Endothelial cell of umbilical vein (primary cell): ENCODE measurements around the gene CPSF2. TPM values are rescaled to one million over a fixed set of nuclear protein-coding genes. Genes with fewer than 3 reads are reported as not detected.
A peak's percentile ranks its signal among the peaks of the same experiment; 100 is the strongest.

Experiments used
- BruUV-seq: library from RNA; stranded (reverse); fragments of 400-500 nt; replicated peaks from 2 replicates; lab custom pipeline; 2021; lab: Mats Ljungman, UMichigan
- CTCF ChIA-PET: fragments of 300-600, 350-600 bp; sonication (Branson Sonifier 250); formaldehyde crosslinking; loops from one replicate; lab custom pipeline; 2021; ENCODE audit warnings: antibody characterized with exemption, inconsistent platforms; lab: Charles Lee
- POLR2A ChIA-PET: fragments of 300-600, 350-600 bp; sonication (Branson Sonifier 250); formaldehyde crosslinking; loops from one replicate; lab custom pipeline; 2021; ENCODE audit warnings: antibody characterized with exemption, inconsistent platforms; lab: Charles Lee
- DNase-seq: peaks from one replicate; pipeline ENCODE4 v3.0.0-alpha.2; 2011; ENCODE audit warnings: low read depth, low spot score
- FAIRE-seq: peaks from 2 replicates; lab custom pipeline; 2011; peaks lifted over from hg19 to GRCh38; lab: Jason Lieb, UNC
- H2AFZ ChIP-seq: 2 replicates; pipeline ENCODE4 v1.6.0; 2012; ENCODE audit warnings: low read depth, low read length, control low read depth, inconsistent platforms
- H3K27ac ChIP-seq: 2 replicates; pipeline ENCODE4 v1.5.1; 2011; ENCODE audit warnings: low read depth, mild to moderate bottlenecking, control low read depth, low read length, moderate library complexity; ENCODE audit not compliant: insufficient read depth
- H3K27me3 ChIP-seq, 2 experiments: 2 replicates each; pipeline versions ENCODE4 v1.6.0 to v1.6.1; 2011; ENCODE audit warnings: low read length in 2 of 2, mixed read lengths in 1 of 2; ENCODE audit not compliant: control insufficient read depth in 2 of 2, insufficient read depth in 2 of 2
- H3K36me3 ChIP-seq, 2 experiments: 2 replicates in 1 of 2; 3 replicates in 1 of 2; pipeline ENCODE4 v1.5.1; 2011; ENCODE audit warnings: low read length in 2 of 2, mild to moderate bottlenecking in 1 of 2, moderate library complexity in 1 of 2; ENCODE audit not compliant: control insufficient read depth in 2 of 2, insufficient read depth in 2 of 2; ENCODE audit errors: extremely low read depth in 1 of 2
- H3K4me1 ChIP-seq: 3 replicates; pipeline ENCODE4 v1.5.1; 2011; ENCODE audit warnings: mild to moderate bottlenecking, low read length; ENCODE audit not compliant: control insufficient read depth, insufficient read depth; ENCODE audit errors: extremely low read depth
- H3K4me2 ChIP-seq: 2 replicates; pipeline ENCODE4 v1.6.1; 2011; ENCODE audit warnings: low read length, control low read depth, mixed read lengths; ENCODE audit not compliant: insufficient read depth
- H3K4me3 ChIP-seq, 3 experiments: fragments of 200-600 bp in 1 of 3; sonication (generic), shearing (Covaris generic) in 1 of 3; replicated peaks in 1 of 3; 2 replicates each; pipeline ENCODE4 v1.5.1; 2011 to 2016; ENCODE audit warnings: control low read depth in 3 of 3, low read length in 3 of 3, mild to moderate bottlenecking in 2 of 3, inconsistent platforms in 1 of 3, low read depth in 1 of 3, moderate library complexity in 1 of 3; ENCODE audit not compliant: insufficient read depth in 1 of 3
- H3K79me2 ChIP-seq: 2 replicates; pipeline ENCODE4 v1.6.0; 2012; ENCODE audit warnings: low read length, inconsistent platforms; ENCODE audit not compliant: control insufficient read depth, insufficient read depth
- H3K9ac ChIP-seq: replicated peaks from 2 replicates; pipeline ENCODE3; 2011; ENCODE audit warnings: low read length, control low read depth; ENCODE audit not compliant: insufficient read depth; ENCODE audit errors: extremely low read depth
- H3K9me1 ChIP-seq: replicated peaks from 3 replicates; pipeline ENCODE4 v1.6.0; 2011; ENCODE audit warnings: mild to moderate bottlenecking, low read length; ENCODE audit not compliant: control insufficient read depth, insufficient read depth; ENCODE audit errors: extremely low read depth
- H3K9me3 ChIP-seq: replicated peaks from 2 replicates; pipeline ENCODE4 v1.5.1; 2012; ENCODE audit warnings: low read length, inconsistent platforms; ENCODE audit not compliant: control insufficient read depth, insufficient read depth
- H4K20me1 ChIP-seq: replicated peaks from 2 replicates; pipeline ENCODE3; 2011; ENCODE audit warnings: mild to moderate bottlenecking, low read length; ENCODE audit not compliant: control insufficient read depth, insufficient read depth; ENCODE audit errors: extremely low read depth
- EZH2 ChIP-seq: IDR thresholded peaks from 2 replicates; pipeline ENCODE4 v1.6.1; 2012; ENCODE audit warnings: borderline replicate concordance, low read depth, mild to moderate bottlenecking, moderate library complexity, low read length, inconsistent platforms; ENCODE audit not compliant: severe bottlenecking
- FOS ChIP-seq: IDR thresholded peaks from 2 replicates; pipeline ENCODE4 v1.6.1; 2011; ENCODE audit warnings: mild to moderate bottlenecking, low read length, moderate library complexity, borderline replicate concordance; ENCODE audit not compliant: insufficient read depth
- GATA2 ChIP-seq: IDR thresholded peaks from 2 replicates; pipeline ENCODE4 v1.7.0; 2011; ENCODE audit warnings: low read depth, mild to moderate bottlenecking, moderate library complexity, mixed read lengths, low read length; ENCODE audit not compliant: insufficient read length, insufficient read depth
- JUN ChIP-seq: IDR thresholded peaks from 2 replicates; pipeline ENCODE4 v1.6.1; 2011; ENCODE audit warnings: borderline replicate concordance, low read depth; ENCODE audit not compliant: insufficient read length, insufficient read depth
- MAX ChIP-seq: IDR thresholded peaks from 2 replicates; pipeline ENCODE4 v1.6.1; 2011; ENCODE audit not compliant: insufficient read depth, insufficient read length
- MYC ChIP-seq: IDR thresholded peaks from one replicate; pipeline ENCODE4 v1.6.1; 2011; ENCODE audit warnings: mild to moderate bottlenecking, low read depth, low read length
- POLR2A ChIP-seq: IDR thresholded peaks from 2 replicates; pipeline ENCODE4 v1.6.1; 2012; ENCODE audit warnings: low read depth, mild to moderate bottlenecking, control low read depth, low read length
- POLR2AphosphoS5 ChIP-seq: IDR thresholded peaks from 2 replicates; pipeline ENCODE4 v1.6.1; 2012; ENCODE audit warnings: low read depth, mild to moderate bottlenecking, control low read depth, low read length, moderate library complexity; ENCODE audit not compliant: insufficient read depth
- dilution Hi-C: fragments of 300-500 bp; cut with MboI; formaldehyde crosslinking; loops from one replicate; pipeline ENCODE4 v1.15.0; 2019; ENCODE audit warnings: low sequenced_read_pairs; ENCODE audit not compliant: extremely low pct_ligation_motif_present
- intact Hi-C: fragments of 100-400 bp; cut with micrococcal nuclease; formaldehyde crosslinking; loops from one replicate; pipeline ENCODE4 v1.10.0; 2022
- polyA plus RNA-seq, 4 experiments: library from polyadenylated mRNA; depleted of rRNA in 3 of 4; stranded (reverse) in 3 of 4; unstranded in 1 of 4; fragments of >200 nt; gene quantifications; 2 replicates each; pipeline versions ENCODE4 v1.2.1 to v1.2.3, GENCODE V29; 2011 to 2012; ENCODE audit warnings: missing spikeins in 1 of 4
- total RNA-seq: library from RNA; stranded (reverse); gene quantifications from 2 replicates; pipeline ENCODE4 v1.2.3, GENCODE V29; 2021

CPSF2 gene
- total and polyA plus RNA-seq, 2 donors (not counting 3 experiments of a cell fraction or from before 2014, with no cell fraction given) = 8.3 to 81.7 TPM

- Histone ChIP-seq H3K9ac (peak overlapping the region; percentile 77), H3K27ac (peak overlapping the region; percentile 56), H3K4me3 (peak overlapping the region; percentile 63 to 90 (median 83)), H3K27me3 (peaks cover 0 to 1% of the 10 kb centered on the region in 2 experiments), H3K79me2 (peaks cover 21% of the 10 kb centered on the region), H3K9me3 (no peaks in the 10 kb centered on the region), H3K4me1 (peaks cover 5% of the 10 kb centered on the region), H3K4me2 (peak overlapping the region; percentile 68), H3K36me3 (no peaks in the 10 kb centered on the region), H4K20me1 (no peaks in the 10 kb centered on the region), H2AFZ (peak overlapping the region; percentile 69), H3K9me1 (no peaks in the 10 kb centered on the region)
- FAIRE-seq (no peak), DNase-seq (no peak)
- no peak for TF ChIP-seq EZH2
- TF ChIP-seq MYC = no peak
- no peak for TF ChIP-seq JUN
- no peak for TF ChIP-seq GATA2
- TF ChIP-seq POLR2A = no peak
- TF ChIP-seq POLR2AphosphoS5 = no peak
- TF ChIP-seq FOS = no peak
- no peak for TF ChIP-seq MAX
- ChIA-PET CTCF (interaction anchor here (0.8 to 4.0 kb wide), 10 partner anchors 15 to 585 kb away, joined by 3 to 145 read pairs (median 6); partner anchors contain the start of genes CPSF2, NDUFB1 and TRIP11), POLR2A (interaction anchor here (0.6 to 1.7 kb wide), 4 partner anchors 8 to 65 kb away, joined by 4 to 11 read pairs (median 4); partner anchors contain the start of gene TRIP11)
- intact Hi-C loops (loop anchor here (5.0 to 10.0 kb wide), 3 partner anchors 123 to 1080 kb away; partner anchors contain the start of genes FBLN5, LYSET and MOAP1), dilution Hi-C loops (no loop called here)
- TSS peak; percentile 56 for BruUV-seq
Observed at GRCh38 chr14:92105073-92105892, 16.5 kb upstream of the CPSF2 start.
